ENCODE measurements around the gene LMNA.
A peak's percentile ranks its signal among the peaks of the same experiment; 100 is the strongest.
"Not testable (repeated sequence)": the region's sequence is repeated elsewhere in the genome, so short reads cannot be mapped to it uniquely, and the experiment has no call there.

The LMNA gene

DNA sequence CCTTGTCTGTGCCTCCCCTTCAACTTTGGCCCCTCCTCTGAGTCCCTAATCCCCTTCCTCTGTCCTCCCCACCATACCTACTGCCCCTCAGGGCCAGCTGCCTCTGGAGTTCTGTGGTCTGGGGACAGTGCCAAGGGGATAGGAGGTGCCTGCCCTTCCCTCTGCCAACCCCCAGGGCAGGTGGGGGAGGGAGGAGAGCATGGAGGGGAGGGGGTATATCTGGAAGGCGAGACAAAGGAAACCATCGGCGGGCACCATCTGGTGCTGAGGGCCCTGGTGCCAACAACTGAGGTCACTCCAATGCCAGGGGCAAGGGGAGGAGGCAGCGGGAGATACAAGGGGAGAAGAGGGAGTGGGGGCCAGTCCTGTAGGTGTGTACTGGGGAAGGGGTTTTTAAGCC is 44.0 kb upstream of the LMNA start:
- no peak overlapping the region for H3K4me3 ChIP-seq (ENCODE audit: low read length)
- H3K9ac ChIP-seq (ENCODE audit: low read length): no peak overlapping the region
- H3K27me3 ChIP-seq (ENCODE audit: insufficient read depth, low read length, poor library complexity): no peaks in the 10 kb centered on the region
- H2BK120ac ChIP-seq (ENCODE audit: low read depth, low read length): no peak overlapping the region
- no peak overlapping the region for H2AK5ac ChIP-seq (ENCODE audit: low read length)
- no peak overlapping the region for H3K23ac ChIP-seq (ENCODE audit: low read length)
- H3K79me2 ChIP-seq (ENCODE audit: control insufficient read depth, insufficient read depth, low read length): peaks cover 6% of the 10 kb centered on the region
- no peak overlapping the region for H3K56ac ChIP-seq (ENCODE audit: low read length)
- no peak overlapping the region for H3K4ac ChIP-seq (ENCODE audit: low read depth, low read length)
- H3K4me2 ChIP-seq (ENCODE audit: low read length): no peak overlapping the region
- H3K27ac ChIP-seq (ENCODE audit: low read depth, low read length): no peak overlapping the region
- no peak overlapping the region for H4K8ac ChIP-seq (ENCODE audit: low read depth, low read length)
- H3K79me1 ChIP-seq (ENCODE audit: low read length): peaks cover 8% of the 10 kb centered on the region
- WGBS (ENCODE audit: extremely low coverage, insufficient coverage, low lambda C conversion rate): no CpG with 5 or more reads among the region's 4 CpGs
- no peaks in the 10 kb centered on the region for H3K36me3 ChIP-seq (ENCODE audit: control insufficient read depth, insufficient read depth, low read length)
- H3K18ac ChIP-seq (ENCODE audit: low read length): no peak overlapping the region
- H2BK5ac ChIP-seq (ENCODE audit: low read length): no peak overlapping the region
- H4K5ac ChIP-seq (ENCODE audit: low read length): no peak overlapping the region
- no peak for DNase-seq
- H2BK15ac ChIP-seq (replicated peaks; ENCODE audit: low read depth): no peak overlapping the region
- H3K4me1 ChIP-seq (ENCODE audit: control insufficient read depth, low read depth, low read length): peaks cover 15% of the 10 kb centered on the region

DNA sequence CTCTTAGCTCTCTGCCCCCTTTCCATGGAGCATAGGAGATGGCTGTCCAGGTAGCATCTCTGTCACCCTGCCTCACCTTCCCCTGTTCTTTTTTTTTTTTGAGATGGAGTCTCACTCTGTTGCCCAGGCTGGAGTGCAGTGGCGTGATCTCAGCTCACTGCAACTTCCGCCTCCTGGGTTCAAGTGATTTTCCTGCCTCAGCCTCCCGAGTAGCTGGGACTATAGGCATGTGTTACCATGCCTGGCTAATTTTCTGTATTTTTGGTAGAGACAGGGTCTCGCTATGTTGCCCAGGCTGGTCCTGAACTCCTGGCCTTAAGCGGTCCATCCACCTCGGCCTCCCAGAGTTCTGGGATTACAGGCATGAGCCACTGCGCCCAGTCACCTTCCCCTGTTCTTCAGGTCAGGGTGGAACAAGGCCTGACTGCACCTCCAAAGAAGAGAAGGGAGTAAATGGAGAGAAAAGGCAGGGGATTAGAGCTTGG is 43.1 kb upstream of the LMNA start:
- H2BK5ac ChIP-seq (ENCODE audit: low read length); H2BK15ac ChIP-seq (replicated peaks; ENCODE audit: low read depth); H3K9ac ChIP-seq (ENCODE audit: low read length); H3K56ac ChIP-seq (ENCODE audit: low read length); H3K27ac ChIP-seq (ENCODE audit: low read depth, low read length); H2AK5ac ChIP-seq (ENCODE audit: low read length); H3K4me3 ChIP-seq (ENCODE audit: low read length); H3K79me1 ChIP-seq (ENCODE audit: low read length); H4K5ac ChIP-seq (ENCODE audit: low read length); DNase-seq; H4K8ac ChIP-seq (ENCODE audit: low read depth, low read length); H3K4me2 ChIP-seq (ENCODE audit: low read length); H3K36me3 ChIP-seq (ENCODE audit: control insufficient read depth, insufficient read depth, low read length); H2BK120ac ChIP-seq (ENCODE audit: low read depth, low read length); H3K27me3 ChIP-seq (ENCODE audit: insufficient read depth, low read length, poor library complexity); H3K18ac ChIP-seq (ENCODE audit: low read length); H3K23ac ChIP-seq (ENCODE audit: low read length); H3K4ac ChIP-seq (ENCODE audit: low read depth, low read length): not testable (repeated sequence)
- H3K79me2 ChIP-seq (ENCODE audit: control insufficient read depth, insufficient read depth, low read length): peaks cover 14% of the 10 kb centered on the region
- peaks cover 21% of the 10 kb centered on the region for H3K4me1 ChIP-seq (ENCODE audit: control insufficient read depth, low read depth, low read length)
- no CpG with 5 or more reads among the region's 7 CpGs for WGBS (ENCODE audit: extremely low coverage, insufficient coverage, low lambda C conversion rate)

DNA sequence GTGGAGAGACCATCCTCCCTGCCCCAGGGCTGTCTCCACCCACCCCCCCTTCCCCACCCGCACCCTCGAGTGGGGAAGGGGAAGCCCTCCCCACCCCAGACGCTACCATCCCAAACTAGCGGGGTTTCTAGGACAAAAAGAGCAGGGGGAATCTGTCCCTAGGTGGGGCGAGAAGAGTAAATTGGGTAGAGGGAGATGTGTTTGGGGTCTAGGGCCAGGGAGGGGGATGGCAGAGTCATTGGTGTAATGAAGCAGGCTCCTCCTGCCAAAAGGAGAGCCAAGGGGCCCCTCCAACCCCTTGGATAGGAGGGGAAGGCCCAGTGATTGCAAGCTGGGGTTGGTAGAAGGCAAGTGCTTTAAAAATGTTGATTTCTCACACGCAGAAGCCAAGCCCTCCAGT is 42.3 kb upstream of the LMNA start:
- Histone ChIP-seq H3K79me2 (ENCODE audit: control insufficient read depth, insufficient read depth, low read length) (peaks cover 20% of the 10 kb centered on the region), H3K23ac (ENCODE audit: low read length) (no peak overlapping the region), H4K8ac (ENCODE audit: low read depth, low read length) (no peak overlapping the region), H2AK5ac (ENCODE audit: low read length) (no peak overlapping the region), H3K27me3 (ENCODE audit: insufficient read depth, low read length, poor library complexity) (no peaks in the 10 kb centered on the region), H2BK15ac (replicated peaks; ENCODE audit: low read depth) (no peak overlapping the region), H2BK120ac (ENCODE audit: low read depth, low read length) (no peak overlapping the region), H3K4ac (ENCODE audit: low read depth, low read length) (no peak overlapping the region), H3K4me1 (ENCODE audit: control insufficient read depth, low read depth, low read length) (peaks cover 27% of the 10 kb centered on the region), H3K79me1 (ENCODE audit: low read length) (peaks cover 13% of the 10 kb centered on the region), H3K9ac (ENCODE audit: low read length) (no peak overlapping the region), H3K56ac (ENCODE audit: low read length) (no peak overlapping the region), H4K5ac (ENCODE audit: low read length) (no peak overlapping the region), H3K4me2 (ENCODE audit: low read length) (no peak overlapping the region), H3K4me3 (ENCODE audit: low read length) (no peak overlapping the region), H2BK5ac (ENCODE audit: low read length) (no peak overlapping the region), H3K36me3 (ENCODE audit: control insufficient read depth, insufficient read depth, low read length) (peaks cover 5% of the 10 kb centered on the region), H3K27ac (ENCODE audit: low read depth, low read length) (no peak overlapping the region), H3K18ac (ENCODE audit: low read length) (no peak overlapping the region)
- DNase-seq: no peak
- no CpG with 5 or more reads among the region's 6 CpGs for WGBS (ENCODE audit: extremely low coverage, insufficient coverage, low lambda C conversion rate)

DNA sequence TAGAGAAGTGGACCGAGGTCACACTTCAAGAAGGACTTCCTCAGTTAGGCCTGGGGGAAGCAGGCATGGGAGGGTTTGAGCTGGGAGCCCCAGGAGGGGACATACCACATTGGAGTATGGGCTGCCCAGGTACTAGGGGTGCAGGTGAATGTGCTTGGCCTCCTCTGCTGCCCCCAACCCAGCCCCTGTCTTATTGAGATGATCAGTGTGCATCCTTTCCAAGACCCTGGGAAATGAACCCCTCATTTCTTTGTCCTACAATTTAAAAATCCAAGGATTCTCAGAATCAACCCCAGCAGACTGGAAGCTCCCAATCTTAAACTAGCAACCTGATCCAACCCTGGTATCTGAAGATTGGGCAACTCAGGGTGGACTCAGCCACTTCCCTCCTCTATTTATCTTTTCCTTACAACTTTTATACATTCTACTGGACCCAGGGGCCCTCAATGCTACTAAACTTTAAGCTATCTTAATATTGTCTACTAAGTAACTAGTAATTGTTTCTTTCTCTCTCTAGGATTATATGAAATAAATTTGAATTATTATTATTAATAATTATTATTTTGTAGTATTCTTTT is 41.3 kb upstream of the LMNA start:
- no peak overlapping the region for H2BK5ac ChIP-seq (ENCODE audit: low read length)
- H3K23ac ChIP-seq (ENCODE audit: low read length): no peak overlapping the region
- H3K27ac ChIP-seq (ENCODE audit: low read depth, low read length): no peak overlapping the region
- H3K4ac ChIP-seq (ENCODE audit: low read depth, low read length): no peak overlapping the region
- peaks cover 36% of the 10 kb centered on the region for H3K4me1 ChIP-seq (ENCODE audit: control insufficient read depth, low read depth, low read length)
- no peaks in the 10 kb centered on the region for H3K27me3 ChIP-seq (ENCODE audit: insufficient read depth, low read length, poor library complexity)
- peaks cover 5% of the 10 kb centered on the region for H3K36me3 ChIP-seq (ENCODE audit: control insufficient read depth, insufficient read depth, low read length)
- peaks cover 30% of the 10 kb centered on the region for H3K79me2 ChIP-seq (ENCODE audit: control insufficient read depth, insufficient read depth, low read length)
- H3K9ac ChIP-seq (ENCODE audit: low read length): no peak overlapping the region
- no peak overlapping the region for H2BK15ac ChIP-seq (replicated peaks; ENCODE audit: low read depth)
- no CpG with 5 or more reads among the region's 1 CpG for whole genome bisulfite sequencing (ENCODE audit: extremely low coverage, insufficient coverage, low lambda C conversion rate)
- no peak overlapping the region for H2BK120ac ChIP-seq (ENCODE audit: low read depth, low read length)
- no peak overlapping the region for H3K4me3 ChIP-seq (ENCODE audit: low read length)
- no peak overlapping the region for H2AK5ac ChIP-seq (ENCODE audit: low read length)
- H3K56ac ChIP-seq (ENCODE audit: low read length): no peak overlapping the region
- H3K18ac ChIP-seq (ENCODE audit: low read length): no peak overlapping the region
- no peak overlapping the region for H4K8ac ChIP-seq (ENCODE audit: low read depth, low read length)
- no peak overlapping the region for H3K4me2 ChIP-seq (ENCODE audit: low read length)
- peaks cover 21% of the 10 kb centered on the region for H3K79me1 ChIP-seq (ENCODE audit: low read length)
- no peak overlapping the region for H4K5ac ChIP-seq (ENCODE audit: low read length)
- no peak for DNase-seq

DNA sequence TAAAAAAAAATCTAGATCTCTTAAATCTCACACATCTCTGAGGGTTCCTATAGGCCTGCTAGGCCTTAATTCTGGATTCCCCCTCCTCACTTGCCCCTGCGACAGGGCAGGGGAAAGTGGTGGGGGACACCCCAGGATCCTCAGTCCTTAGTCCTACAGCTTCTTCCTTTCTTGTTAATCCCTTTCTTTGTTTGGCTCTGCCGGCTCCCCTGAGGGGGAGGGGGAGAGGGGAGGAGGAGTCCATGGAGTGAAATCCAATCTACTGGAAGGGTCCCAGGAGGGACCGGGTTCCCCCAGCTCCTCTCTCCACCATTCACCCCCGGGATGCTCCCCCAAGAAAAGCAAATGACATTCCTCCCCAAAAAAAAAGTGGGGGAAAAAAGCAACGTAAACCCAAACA is 40.8 kb upstream of the LMNA start:
- H3K27ac ChIP-seq (ENCODE audit: low read depth, low read length): no peak overlapping the region
- no CpG with 5 or more reads among the region's 5 CpGs for WGBS (ENCODE audit: extremely low coverage, insufficient coverage, low lambda C conversion rate)

DNA sequence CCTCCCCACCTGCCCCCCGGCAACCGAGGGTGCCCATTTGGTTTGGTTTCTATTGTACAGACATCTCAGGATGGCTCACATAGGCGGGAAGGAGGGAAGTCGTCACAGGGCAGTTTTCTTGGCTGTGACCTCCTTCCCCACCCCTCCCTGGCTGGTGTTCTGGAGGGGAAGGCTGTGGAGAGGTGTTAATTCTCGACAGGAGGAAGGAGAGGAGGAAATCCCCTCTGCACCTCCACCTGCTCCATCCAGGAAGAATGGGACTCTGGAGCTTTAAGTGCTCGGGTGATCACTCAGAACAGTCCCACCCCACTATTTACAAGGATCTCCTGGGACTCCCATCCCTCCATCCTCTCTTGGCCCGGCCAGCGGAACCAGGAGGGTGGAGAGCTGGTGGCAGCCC is 39.9 kb upstream of the LMNA start:
- no peak overlapping the region for H3K18ac ChIP-seq (ENCODE audit: low read length)
- no peak overlapping the region for H2BK15ac ChIP-seq (replicated peaks; ENCODE audit: low read depth)
- H3K79me2 ChIP-seq (ENCODE audit: control insufficient read depth, insufficient read depth, low read length): peaks cover 43% of the 10 kb centered on the region
- H2BK5ac ChIP-seq (ENCODE audit: low read length): no peak overlapping the region
- WGBS (ENCODE audit: extremely low coverage, insufficient coverage, low lambda C conversion rate): no CpG with 5 or more reads among the region's 8 CpGs
- no peak overlapping the region for H3K4ac ChIP-seq (ENCODE audit: low read depth, low read length)
- H3K4me2 ChIP-seq (ENCODE audit: low read length): no peak overlapping the region
- H3K9ac ChIP-seq (ENCODE audit: low read length): peak overlapping the region; percentile 18
- H3K36me3 ChIP-seq (ENCODE audit: control insufficient read depth, insufficient read depth, low read length): peaks cover 5% of the 10 kb centered on the region
- H3K56ac ChIP-seq (ENCODE audit: low read length): no peak overlapping the region
- no peak overlapping the region for H2AK5ac ChIP-seq (ENCODE audit: low read length)
- H3K4me3 ChIP-seq (ENCODE audit: low read length): no peak overlapping the region
- peak; percentile 66 for DNase-seq
- peaks cover 48% of the 10 kb centered on the region for H3K4me1 ChIP-seq (ENCODE audit: control insufficient read depth, low read depth, low read length)
- H3K27me3 ChIP-seq (ENCODE audit: insufficient read depth, low read length, poor library complexity): no peaks in the 10 kb centered on the region
- H3K79me1 ChIP-seq (ENCODE audit: low read length): peaks cover 30% of the 10 kb centered on the region
- no peak overlapping the region for H4K8ac ChIP-seq (ENCODE audit: low read depth, low read length)
- H3K23ac ChIP-seq (ENCODE audit: low read length): no peak overlapping the region
- no peak overlapping the region for H4K5ac ChIP-seq (ENCODE audit: low read length)
- H3K27ac ChIP-seq (ENCODE audit: low read depth, low read length): peak overlapping the region; percentile 13
- H2BK120ac ChIP-seq (ENCODE audit: low read depth, low read length): no peak overlapping the region

More for the DNA sequence above, 40.8 kb upstream of the LMNA start:
- H2BK120ac ChIP-seq (ENCODE audit: low read depth, low read length): no peak overlapping the region
- peak; percentile 92 for DNase-seq
- H3K27me3 ChIP-seq (ENCODE audit: insufficient read depth, low read length, poor library complexity): no peaks in the 10 kb centered on the region
- no peak overlapping the region for H3K4me2 ChIP-seq (ENCODE audit: low read length)
- peaks cover 35% of the 10 kb centered on the region for H3K79me2 ChIP-seq (ENCODE audit: control insufficient read depth, insufficient read depth, low read length)
- H4K5ac ChIP-seq (ENCODE audit: low read length): no peak overlapping the region
- H3K56ac ChIP-seq (ENCODE audit: low read length): no peak overlapping the region
- H3K18ac ChIP-seq (ENCODE audit: low read length): no peak overlapping the region
- peaks cover 42% of the 10 kb centered on the region for H3K4me1 ChIP-seq (ENCODE audit: control insufficient read depth, low read depth, low read length)
- H3K4me3 ChIP-seq (ENCODE audit: low read length): no peak overlapping the region
- no peak overlapping the region for H2BK5ac ChIP-seq (ENCODE audit: low read length)
- no peak overlapping the region for H3K23ac ChIP-seq (ENCODE audit: low read length)
- H3K79me1 ChIP-seq (ENCODE audit: low read length): peaks cover 25% of the 10 kb centered on the region
- no peak overlapping the region for H3K9ac ChIP-seq (ENCODE audit: low read length)
- H3K4ac ChIP-seq (ENCODE audit: low read depth, low read length): no peak overlapping the region
- H2AK5ac ChIP-seq (ENCODE audit: low read length): no peak overlapping the region
- no peak overlapping the region for H4K8ac ChIP-seq (ENCODE audit: low read depth, low read length)
- no peak overlapping the region for H2BK15ac ChIP-seq (replicated peaks; ENCODE audit: low read depth)
- H3K36me3 ChIP-seq (ENCODE audit: control insufficient read depth, insufficient read depth, low read length): peaks cover 5% of the 10 kb centered on the region

All from mesendoderm (in vitro differentiated cells).